Erythroblast (primary cell): ENCODE results near the gene DDX23.

ENCODE experiments used
- GATA1 ChIP-seq: IDR thresholded peaks from 2 replicates; pipeline ENCODE4 v1.6.1; 2011; ENCODE audit warnings: low read depth, mild to moderate bottlenecking, control low read depth, low read length, moderate library complexity
- POLR2A ChIP-seq: IDR thresholded peaks from 2 replicates; pipeline ENCODE4 v1.6.1; 2011; ENCODE audit warnings: mild to moderate bottlenecking, low read length

GRCh38 chr12:48878548-48878947 is 26.6 kb upstream of the DDX23 start:
- no peak for TF ChIP-seq POLR2A
- no peak for TF ChIP-seq GATA1
